Endometrium (tissue), 2 donors: ENCODE results near the gene CIB4.

Experiments used
- FAIRE-seq: peaks from 2 replicates; lab custom pipeline; 2012; peaks lifted over from hg19 to GRCh38; lab: Jason Lieb, UNC
- donor health status: control.
- donor health status: control.

The CIB4 gene

GRCh38 chr2:26640781-26641564, at the start of gene CIB4:
CIB4 (minus strand) TSS chr2:26641366; CDS start chr2:26641314, 52 bp downstream.
- no peak for FAIRE-seq

- no peak for FAIRE-seq
Measured at GRCh38 chr2:26687801-26688200, 46.6 kb upstream of the CIB4 start.

- FAIRE-seq, result no peak
Measured at GRCh38 chr2:26687328-26687727, 46.2 kb upstream of the CIB4 start.

GRCh38 chr2:26685989-26686839, 45.0 kb upstream of the CIB4 start:
- FAIRE-seq, result no peak

GRCh38 chr2:26685341-26685740, 44.2 kb upstream of the CIB4 start:
- no peak for FAIRE-seq

GRCh38 chr2:26683583-26683982, 42.4 kb upstream of the CIB4 start:
- FAIRE-seq, result no peak

- no peak for FAIRE-seq
Measured at GRCh38 chr2:26682155-26682554, 41.0 kb upstream of the CIB4 start.

- FAIRE-seq, result no peak
Measured at GRCh38 chr2:26681656-26682055, 40.5 kb upstream of the CIB4 start.

- no peak for FAIRE-seq
Measured at GRCh38 chr2:26679867-26680266, 38.7 kb upstream of the CIB4 start.

- FAIRE-seq, result no peak
Measured at GRCh38 chr2:26678035-26678434, 36.9 kb upstream of the CIB4 start.

GRCh38 chr2:26675651-26676255, 34.6 kb upstream of the CIB4 start:
- FAIRE-seq, result no peak

- no peak for FAIRE-seq
Measured at GRCh38 chr2:26674771-26675170, 33.6 kb upstream of the CIB4 start.

GRCh38 chr2:26674002-26674751, 33.0 kb upstream of the CIB4 start:
- FAIRE-seq, result no peak

- no peak for FAIRE-seq
Measured at GRCh38 chr2:26672818-26673393, 31.7 kb upstream of the CIB4 start.

GRCh38 chr2:26672112-26672817, 31.1 kb upstream of the CIB4 start:
- no peak for FAIRE-seq

- FAIRE-seq, result no peak
Measured at GRCh38 chr2:26671691-26672090, 30.5 kb upstream of the CIB4 start.

GRCh38 chr2:26670931-26671460, 29.8 kb upstream of the CIB4 start:
- FAIRE-seq, result no peak

- no peak for FAIRE-seq
Measured at GRCh38 chr2:26670171-26670570, 29.0 kb upstream of the CIB4 start.

- no peak for FAIRE-seq
Measured at GRCh38 chr2:26668856-26669750, 27.9 kb upstream of the CIB4 start.

- FAIRE-seq, result no peak
Measured at GRCh38 chr2:26668041-26668440, 26.9 kb upstream of the CIB4 start.
